Retinal pigment epithelial cell (primary cell): ENCODE measurements around the gene YPEL2.
A peak's percentile ranks its signal among the peaks of the same experiment; 100 is the strongest.

Experiments
- DNase-seq: peaks from one replicate; pipeline ENCODE4 v3.0.0-alpha.2; 2010; ENCODE audit warnings: low read depth
- H3K4me3 ChIP-seq: 2 replicates; pipeline ENCODE4 v1.5.1; 2011; ENCODE audit warnings: mild to moderate bottlenecking, low read length, control low read depth, moderate library complexity
- CTCF ChIP-seq: conservative IDR thresholded peaks from 2 replicates; pipeline ENCODE4 v1.5.1; 2011; ENCODE audit warnings: low read depth, low read length, control low read depth, inconsistent platforms

The YPEL2 gene

GRCh38 chr17:59331929-59332748, 684 bp downstream of the YPEL2 start:
- DNase-seq, result no peak
- H3K4me3 ChIP-seq, result peak overlapping the region; percentile 75
- no peak for TF ChIP-seq CTCF

- H3K4me3 ChIP-seq, result peak overlapping the region; percentile 75
- DNase-seq, result no peak
Observed at GRCh38 chr17:59332749-59333377, 1.4 kb downstream of the YPEL2 start.

GRCh38 chr17:59333836-59334235, 2.4 kb downstream of the YPEL2 start:
- no peak for TF ChIP-seq CTCF
- no peak for DNase-seq
- H3K4me3 ChIP-seq, result no peak overlapping the region

More at GRCh38 chr17:59332749-59333377, 1.4 kb downstream of the YPEL2 start:
- TF ChIP-seq CTCF, result no peak

- H3K4me3 ChIP-seq, result no peak overlapping the region
- no peak for DNase-seq
- TF ChIP-seq CTCF, result no peak
Observed at GRCh38 chr17:59335685-59336084, 4.2 kb downstream of the YPEL2 start.

GRCh38 chr17:59337741-59338299, 6.4 kb downstream of the YPEL2 start:
- no peak for TF ChIP-seq CTCF
- DNase-seq, result no peak

GRCh38 chr17:59338498-59338897, 7.0 kb downstream of the YPEL2 start:
- no peak for DNase-seq
- H3K4me3 ChIP-seq, result no peak overlapping the region
- no peak for TF ChIP-seq CTCF

More at GRCh38 chr17:59337741-59338299, 6.4 kb downstream of the YPEL2 start:
- H3K4me3 ChIP-seq, result no peak overlapping the region
